NCI-H2171 treated with DMSO at 0.1 percent for 48 hours (cell line): ENCODE measurements around the gene COPZ2.
"Not testable (repeated sequence)": the region's sequence is repeated elsewhere in the genome, so short reads cannot be mapped to it uniquely, and the experiment has no call there.

Experiments
- DNase-seq: peaks from one replicate; lab custom pipeline; 2025; lab: John Stamatoyannopoulos, UW

Gene COPZ2

GRCh38 chr17:48004983-48005382 lies 32.6 kb downstream of the COPZ2 start:
- no peak for DNase-seq

GRCh38 chr17:48003417-48004151 lies 34.0 kb downstream of the COPZ2 start:
- peak; percentile 99 for DNase-seq

- DNase-seq = peak; percentile 86
These were observed 34.6 kb downstream of the COPZ2 start for GRCh38 chr17:48002916-48003416.

- peak; percentile 54 for DNase-seq
These were observed 35.2 kb downstream of the COPZ2 start for GRCh38 chr17:48002266-48002915.

- DNase-seq = not testable (repeated sequence)
These were observed 35.9 kb downstream of the COPZ2 start for GRCh38 chr17:48001657-48002056.

GRCh38 chr17:48001197-48001596 lies 36.4 kb downstream of the COPZ2 start:
- no peak for DNase-seq

- no peak for DNase-seq
These were observed 38.0 kb downstream of the COPZ2 start for GRCh38 chr17:47999582-47999981.

- DNase-seq = no peak
These were observed 39.6 kb downstream of the COPZ2 start for GRCh38 chr17:47998044-47998443.

GRCh38 chr17:47997586-47997985 lies 40.0 kb downstream of the COPZ2 start:
- DNase-seq = no peak

- DNase-seq = no peak
These were observed 41.4 kb downstream of the COPZ2 start for GRCh38 chr17:47996201-47996600.

GRCh38 chr17:47995241-47995935 lies 42.2 kb downstream of the COPZ2 start:
- DNase-seq = no peak

GRCh38 chr17:47994724-47995123 lies 42.9 kb downstream of the COPZ2 start:
- DNase-seq = no peak

GRCh38 chr17:47993964-47994363 lies 43.6 kb downstream of the COPZ2 start:
- peak; percentile 13 for DNase-seq

GRCh38 chr17:47993031-47993564 lies 44.5 kb downstream of the COPZ2 start:
- DNase-seq = no peak

GRCh38 chr17:47992216-47992615 lies 45.4 kb downstream of the COPZ2 start:
- no peak for DNase-seq

GRCh38 chr17:47990962-47991731 lies 46.5 kb downstream of the COPZ2 start:
- DNase-seq = no peak

GRCh38 chr17:47989700-47990099 lies 47.9 kb downstream of the COPZ2 start:
- DNase-seq = no peak

- no peak for DNase-seq
These were observed 48.4 kb downstream of the COPZ2 start for GRCh38 chr17:47989159-47989558.

GRCh38 chr17:47988445-47988844 lies 49.2 kb downstream of the COPZ2 start:
- not testable (repeated sequence) for DNase-seq

- DNase-seq = no peak
These were observed 50.3 kb downstream of the COPZ2 start for GRCh38 chr17:47987240-47987835.

GRCh38 chr17:47986520-47986919 lies 51.1 kb downstream of the COPZ2 start:
- DNase-seq = no peak
